ENCODE measurements around the gene KRTAP5-4. TPM values are rescaled to one million over a fixed set of nuclear protein-coding genes. Genes with fewer than 3 reads are reported as not detected.

KRTAP5-4 gene
- polyA plus RNA-seq, 1 experiment: not detected

GRCh38 chr11:1639666-1640065, 17.7 kb upstream of the KRTAP5-4 start:
- no peak overlapping the region for H3K4me3 ChIP-seq (ENCODE audit: low read depth, low read length)
- ChIA-PET POLR2A (no interaction called here), CTCF (interaction anchor here (0.6 to 10.4 kb wide), 15 partner anchors 10 to 512 kb away, joined by 3 to 65 read pairs (median 5); partner anchors contain the start of gene KRTAP5-5)
- TF ChIP-seq CTCF (IDR thresholded peaks at IDR 0.05; ENCODE audit: insufficient read depth, low read depth, low read length): no peak
- no peak for DNase-seq (ENCODE audit: low read depth)
- no peaks in the 10 kb centered on the region for H3K36me3 ChIP-seq (ENCODE audit: control insufficient read depth, insufficient read depth, low read length)
- peaks cover 5% of the 10 kb centered on the region for H3K27me3 ChIP-seq (ENCODE audit: control insufficient read depth, insufficient read depth, low read length)

DNA sequence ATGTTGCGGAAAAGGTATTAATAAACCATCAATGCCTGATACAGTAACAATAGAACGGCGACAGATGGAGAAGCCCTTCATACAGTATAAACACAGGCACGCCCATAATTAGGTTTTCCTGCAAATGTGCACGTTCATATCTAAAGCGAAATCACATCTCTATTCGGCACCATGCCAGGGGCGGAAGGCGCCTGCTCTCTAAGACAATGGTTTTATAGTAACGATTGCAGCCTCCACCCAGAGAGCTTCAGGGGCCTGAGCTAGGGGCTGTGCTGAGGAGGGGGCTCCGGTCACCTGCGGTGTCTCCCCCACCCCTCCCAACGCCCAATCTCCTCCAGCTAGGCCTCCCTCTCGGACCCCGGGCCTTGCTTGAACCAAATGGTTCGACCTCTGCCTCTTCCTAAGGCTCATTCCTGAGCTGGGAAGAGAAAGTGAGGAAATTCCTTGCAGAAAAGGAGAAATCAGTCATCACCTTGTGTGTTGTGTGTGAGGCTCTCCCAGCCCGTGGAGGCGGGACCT, 17.2 kb upstream of the KRTAP5-4 start:
- H3K36me3 ChIP-seq (ENCODE audit: control insufficient read depth, insufficient read depth, low read length): no peaks in the 10 kb centered on the region
- CTCF ChIA-PET: interaction anchor here (0.6 to 10.4 kb wide), 13 partner anchors 10 to 513 kb away, joined by 3 to 65 read pairs (median 8); partner anchors contain the start of gene KRTAP5-5
- peaks cover 5% of the 10 kb centered on the region for H3K27me3 ChIP-seq (ENCODE audit: control insufficient read depth, insufficient read depth, low read length)
- H3K4me3 ChIP-seq (ENCODE audit: low read depth, low read length): no peak overlapping the region
- TF ChIP-seq CTCF (IDR thresholded peaks at IDR 0.05; ENCODE audit: insufficient read depth, low read depth, low read length): no peak
- DNase-seq (ENCODE audit: low read depth): no peak
- POLR2A ChIA-PET: no interaction called here

DNA sequence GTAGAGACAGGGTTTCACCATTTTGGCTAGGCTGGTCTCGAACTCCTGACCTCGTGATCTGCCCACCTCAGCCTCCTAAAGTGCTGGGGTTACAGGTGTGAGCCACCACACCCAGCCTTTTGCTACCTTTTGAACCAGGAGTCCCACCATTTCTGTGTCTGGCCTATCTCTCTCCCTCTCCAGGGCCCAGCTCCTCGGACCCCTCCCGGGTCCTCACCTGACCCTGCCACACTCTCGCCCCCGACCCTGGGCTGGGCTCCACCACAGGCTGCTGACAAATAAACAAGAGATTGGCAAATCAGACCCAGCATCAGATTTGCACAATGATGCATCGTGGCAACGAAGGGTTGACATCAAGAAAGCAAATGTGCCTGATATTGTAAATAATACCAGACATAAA, 16.4 kb upstream of the KRTAP5-4 start:
- ChIA-PET POLR2A (no interaction called here), CTCF (interaction anchor here (1.0 to 10.4 kb wide), 6 partner anchors 9 to 364 kb away, joined by 3 to 65 read pairs (median 8); partner anchors contain the start of gene KRTAP5-5)
- no peak for DNase-seq (ENCODE audit: low read depth)
- no peaks in the 10 kb centered on the region for H3K36me3 ChIP-seq (ENCODE audit: control insufficient read depth, insufficient read depth, low read length)
- no peak overlapping the region for H3K4me3 ChIP-seq (ENCODE audit: low read depth, low read length)
- TF ChIP-seq CTCF (IDR thresholded peaks at IDR 0.05; ENCODE audit: insufficient read depth, low read depth, low read length): no peak
- peaks cover 6% of the 10 kb centered on the region for H3K27me3 ChIP-seq (ENCODE audit: control insufficient read depth, insufficient read depth, low read length)

GRCh38 chr11:1637628-1638027, 15.7 kb upstream of the KRTAP5-4 start:
- Histone ChIP-seq H3K36me3 (ENCODE audit: control insufficient read depth, insufficient read depth, low read length) (no peaks in the 10 kb centered on the region), H3K27me3 (ENCODE audit: control insufficient read depth, insufficient read depth, low read length) (peaks cover 6% of the 10 kb centered on the region), H3K4me3 (ENCODE audit: low read depth, low read length) (no peak overlapping the region)
- no peak for DNase-seq (ENCODE audit: low read depth)
- no peak for TF ChIP-seq CTCF (IDR thresholded peaks at IDR 0.05; ENCODE audit: insufficient read depth, low read depth, low read length)
- POLR2A ChIA-PET: no interaction called here
- CTCF ChIA-PET: interaction anchor here (0.8 to 10.4 kb wide), 4 partner anchors 8 to 364 kb away, joined by 3 to 65 read pairs (median 6); partner anchors contain the start of gene KRTAP5-5

DNA sequence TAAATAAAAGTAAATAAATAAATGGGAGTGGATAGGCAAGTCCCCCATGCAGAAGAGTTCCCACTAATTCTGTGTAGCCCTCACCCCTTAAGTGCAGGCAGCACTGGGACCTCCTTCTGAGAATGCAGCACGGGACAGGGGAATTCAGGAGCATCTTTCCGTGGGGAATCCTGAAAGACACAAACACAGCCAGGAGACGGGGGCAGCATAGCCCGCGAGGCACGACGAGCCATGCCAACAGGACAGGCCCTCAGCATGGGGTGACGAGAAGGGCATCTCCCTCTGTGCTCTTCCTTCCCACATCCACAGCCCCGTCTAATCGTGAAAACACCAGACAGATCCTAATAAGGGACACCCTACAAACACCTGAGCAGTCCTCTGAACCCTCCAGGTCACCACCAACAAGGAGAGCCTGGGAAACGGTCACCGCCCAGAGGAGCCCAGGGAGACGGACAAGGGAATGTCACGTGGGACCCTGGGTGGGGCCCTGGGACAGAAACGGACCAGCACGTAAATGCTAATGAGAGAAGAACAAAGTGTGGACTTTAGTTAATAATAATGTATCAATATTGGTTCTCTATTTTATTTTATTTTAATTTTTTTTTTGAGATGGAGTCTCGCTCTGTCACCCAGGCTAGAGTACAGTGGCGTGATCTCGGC, 14.5 kb upstream of the KRTAP5-4 start:
- TF ChIP-seq CTCF (IDR thresholded peaks at IDR 0.05; ENCODE audit: insufficient read depth, low read depth, low read length): no peak
- ChIA-PET CTCF (interaction anchor here (0.7 to 10.4 kb wide), 4 partner anchors 7 to 88 kb away, joined by 3 to 65 read pairs (median 4); partner anchors contain the start of gene KRTAP5-5), POLR2A (no interaction called here)
- no peak for DNase-seq (ENCODE audit: low read depth)
- peaks cover 11% of the 10 kb centered on the region for H3K27me3 ChIP-seq (ENCODE audit: control insufficient read depth, insufficient read depth, low read length)
- H3K36me3 ChIP-seq (ENCODE audit: control insufficient read depth, insufficient read depth, low read length): no peaks in the 10 kb centered on the region
- H3K4me3 ChIP-seq (ENCODE audit: low read depth, low read length): no peak overlapping the region

All from BJ (cell line).